Measurements from ENCODE around the gene RPL37A.
A peak's percentile ranks its signal among the peaks of the same experiment; 100 is the strongest.

RPL37A gene

GRCh38 chr2:216491793-216492596, 6.6 kb upstream of the RPL37A start:
- no peak for DNase-seq

- DNase-seq = peak; percentile 94
Measured at GRCh38 chr2:216492597-216493333, 5.9 kb upstream of the RPL37A start.

DNA sequence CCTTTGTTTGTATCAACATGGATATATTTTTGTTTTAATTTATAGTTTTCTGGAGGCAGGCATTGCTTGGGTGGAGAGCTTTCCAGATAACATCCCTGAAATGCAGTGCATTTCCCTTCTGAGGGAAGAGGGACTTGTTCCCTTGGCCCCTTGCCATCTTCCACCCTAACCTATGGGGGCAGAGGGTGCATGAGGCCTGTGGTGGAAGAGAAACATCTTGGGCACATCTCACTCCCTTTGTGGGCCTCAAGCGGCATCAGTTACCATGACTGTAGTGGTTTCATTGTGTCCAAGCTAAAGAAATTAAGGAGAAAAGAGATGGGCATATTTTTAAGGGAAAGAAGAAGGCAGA, 5.3 kb upstream of the RPL37A start:
- no peak for DNase-seq

GRCh38 chr2:216495656-216496055, 3.0 kb upstream of the RPL37A start:
- DNase-seq = peak; percentile 71

GRCh38 chr2:216497382-216498069, 1.1 kb upstream of the RPL37A start:
- DNase-seq = no peak

- no peak for DNase-seq
Measured at GRCh38 chr2:216498070-216498378, 620 bp upstream of the RPL37A start.

GRCh38 chr2:216499641-216500218, 1.1 kb downstream of the RPL37A start:
- no peak for DNase-seq

- DNase-seq = no peak
Measured at GRCh38 chr2:216500572-216500971, 1.9 kb downstream of the RPL37A start.

DNA sequence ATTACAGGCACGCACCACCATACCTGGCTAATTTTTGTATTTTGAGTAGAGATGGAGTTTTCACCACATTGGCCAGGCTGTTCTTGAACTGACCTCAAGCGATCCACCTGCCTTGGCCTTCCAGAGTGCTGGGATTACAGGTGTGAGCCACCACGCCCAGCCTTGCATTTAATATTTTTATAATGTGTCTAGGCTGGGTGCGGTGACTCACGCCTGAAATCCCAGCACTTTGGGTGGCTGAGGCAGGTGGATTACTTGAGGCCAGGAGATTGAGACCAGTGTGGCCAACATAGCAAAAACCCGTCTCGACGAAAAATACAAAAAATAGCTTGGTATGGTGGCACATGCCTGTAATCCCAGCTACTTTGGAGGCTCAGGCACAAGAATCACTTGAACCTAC, 3.2 kb downstream of the RPL37A start:
- no peak for DNase-seq

GRCh38 chr2:216502381-216503158, 3.9 kb downstream of the RPL37A start:
- DNase-seq = no peak

GRCh38 chr2:216503159-216503629, 4.5 kb downstream of the RPL37A start:
- DNase-seq = no peak

GRCh38 chr2:216503697-216504375, 5.2 kb downstream of the RPL37A start:
- no peak for DNase-seq

DNA sequence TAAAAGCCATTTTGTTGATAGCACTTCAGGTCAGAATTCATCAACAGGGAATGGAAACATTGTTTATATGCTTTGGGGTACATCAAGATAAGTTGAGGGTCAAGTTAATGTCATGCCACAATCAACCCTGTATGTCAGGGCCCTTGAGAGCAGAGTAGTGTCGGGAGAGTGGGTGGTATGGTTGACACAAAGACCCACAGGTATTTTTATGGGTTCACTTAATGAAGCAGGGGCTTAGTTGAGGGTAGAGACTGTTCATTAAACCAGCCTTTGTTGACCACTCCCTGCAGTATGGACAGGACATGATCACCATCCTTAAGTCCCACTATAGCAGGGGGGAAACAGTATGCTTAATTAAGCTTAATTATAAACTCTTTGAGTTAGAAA, 5.7 kb downstream of the RPL37A start:
- DNase-seq = no peak

DNA sequence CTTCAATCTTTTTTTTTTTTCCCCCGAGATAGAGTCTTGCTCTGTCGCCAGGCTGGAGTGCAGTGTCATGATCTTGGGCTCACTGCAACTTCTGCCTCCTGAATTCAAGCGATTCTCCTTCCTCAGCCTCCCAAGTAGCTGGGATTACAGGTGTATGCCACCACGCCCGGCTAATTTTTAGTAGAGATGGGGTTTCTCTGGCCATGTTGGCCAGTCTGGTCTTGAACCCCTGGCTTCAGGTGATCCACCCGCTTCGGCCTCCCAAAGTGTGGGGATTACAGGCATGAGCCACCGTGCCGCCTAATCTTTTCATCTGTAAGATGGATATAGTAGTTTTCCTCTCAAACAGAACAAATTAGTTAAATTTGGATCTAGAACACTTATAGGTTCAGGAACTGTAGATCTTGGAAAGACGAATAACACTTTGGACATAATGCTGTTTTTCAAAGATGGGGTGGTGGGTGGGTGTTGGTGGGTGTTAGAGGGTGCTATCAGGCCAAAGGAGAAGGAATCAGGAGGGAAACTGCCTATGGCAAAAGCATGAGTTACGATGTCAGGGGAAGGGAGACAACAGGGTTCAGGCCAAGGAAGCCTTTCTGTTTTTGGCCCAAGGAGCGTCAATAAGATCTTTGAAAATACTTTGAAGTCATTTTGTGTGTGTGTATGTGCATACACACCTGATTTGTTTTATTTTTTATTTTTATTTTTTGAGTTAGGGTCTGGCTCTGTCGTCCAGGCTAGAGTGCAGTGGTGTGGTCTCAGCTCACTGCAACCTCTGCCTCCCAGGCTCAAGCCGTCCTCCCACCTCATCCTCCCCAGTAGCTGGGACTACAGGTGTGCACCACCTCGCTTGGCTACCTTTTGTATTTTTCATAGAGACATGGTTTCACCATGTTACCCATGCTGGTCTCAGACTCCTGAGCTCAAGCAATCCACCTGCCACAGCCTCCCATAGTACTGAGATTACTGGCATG, 6.8 kb downstream of the RPL37A start:
- DNase-seq = no peak

DNA sequence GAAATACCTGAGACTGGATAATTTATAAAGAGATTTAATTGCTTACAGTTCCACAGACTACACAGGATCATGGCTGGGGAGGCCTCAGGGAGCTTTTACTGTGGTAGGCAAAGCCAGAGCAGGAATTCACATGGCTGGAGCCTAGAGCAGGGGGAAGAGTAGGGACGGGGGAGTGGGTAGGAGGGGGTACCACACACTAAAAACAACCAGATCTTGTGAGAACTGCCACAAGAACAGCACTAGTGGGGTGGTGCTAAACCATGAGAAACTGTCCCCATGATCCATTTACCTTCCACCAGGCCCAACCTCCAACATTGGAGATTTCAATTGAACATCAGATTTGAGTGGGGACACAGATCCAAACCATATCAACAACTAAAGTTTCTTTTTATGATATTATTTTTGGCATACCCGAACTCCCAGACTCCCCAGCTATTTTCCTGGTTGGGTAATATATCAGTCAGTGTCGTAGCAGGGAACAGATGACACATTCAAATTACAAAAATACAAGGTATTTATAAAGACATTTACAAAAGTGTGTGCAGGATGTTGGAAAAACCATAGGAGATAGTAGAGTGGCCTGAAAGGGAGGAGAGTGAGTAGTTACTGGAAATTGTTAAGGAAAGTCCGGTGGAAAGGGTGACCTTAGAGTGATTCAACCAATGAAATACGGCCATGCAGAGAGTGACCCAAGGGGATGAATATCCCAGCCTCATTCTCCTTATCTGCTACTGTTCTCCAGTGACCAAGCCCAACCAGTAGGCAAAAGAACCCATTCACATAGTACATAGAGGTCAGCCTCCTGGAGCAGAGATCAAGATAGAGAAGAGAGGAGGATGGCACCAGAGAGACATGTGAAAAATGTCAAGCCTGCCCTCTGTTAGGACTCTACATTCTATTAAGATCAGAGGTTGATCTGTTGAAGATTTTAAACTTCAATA, 8.8 kb downstream of the RPL37A start:
- no peak for DNase-seq

- no peak for DNase-seq
Measured at GRCh38 chr2:216508229-216508628, 9.6 kb downstream of the RPL37A start.

DNA sequence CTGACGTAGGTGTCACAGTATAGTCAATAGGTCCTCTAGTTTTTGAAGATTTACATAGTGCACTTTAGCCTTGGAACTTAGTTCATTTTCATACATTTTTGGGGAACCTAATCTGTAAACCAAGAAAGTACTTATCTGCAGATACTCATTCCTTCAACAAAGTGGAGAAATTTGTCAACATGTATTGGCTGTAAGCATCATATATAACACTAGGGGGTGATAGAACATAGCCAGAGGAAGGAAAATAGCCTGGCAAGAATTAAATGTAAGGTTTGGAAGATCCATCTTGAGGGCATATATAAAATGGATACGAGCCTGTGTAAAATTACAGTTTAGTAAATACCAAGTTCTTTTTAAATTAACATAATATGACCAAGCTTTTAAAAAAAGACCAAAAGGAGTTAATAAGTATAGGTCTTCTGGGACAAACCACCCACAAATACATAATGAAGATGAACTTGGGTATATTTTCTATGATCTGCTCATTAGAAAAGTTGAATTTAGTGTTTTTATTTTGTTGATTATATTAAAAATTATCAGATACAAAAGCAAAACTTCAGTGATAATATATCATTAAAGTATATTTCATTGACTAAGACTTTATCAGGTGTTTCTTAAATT, 18.2 kb downstream of the RPL37A start:
- peak; percentile 52 for DNase-seq

- no peak for DNase-seq
Measured at GRCh38 chr2:216517447-216518225, 19.0 kb downstream of the RPL37A start.
